Measurements from ENCODE around the gene CHST6. TPM values are rescaled to one million over a fixed set of nuclear protein-coding genes. Genes with fewer than 3 reads are reported as not detected.

Gene CHST6
- total and polyA plus RNA-seq, 9 of the 15 experiments (the other 6 are each of a cell fraction or from before 2014, with no cell fraction given): 0.01 to 0.05 (median 0.02) TPM; not detected in 6

DNA sequence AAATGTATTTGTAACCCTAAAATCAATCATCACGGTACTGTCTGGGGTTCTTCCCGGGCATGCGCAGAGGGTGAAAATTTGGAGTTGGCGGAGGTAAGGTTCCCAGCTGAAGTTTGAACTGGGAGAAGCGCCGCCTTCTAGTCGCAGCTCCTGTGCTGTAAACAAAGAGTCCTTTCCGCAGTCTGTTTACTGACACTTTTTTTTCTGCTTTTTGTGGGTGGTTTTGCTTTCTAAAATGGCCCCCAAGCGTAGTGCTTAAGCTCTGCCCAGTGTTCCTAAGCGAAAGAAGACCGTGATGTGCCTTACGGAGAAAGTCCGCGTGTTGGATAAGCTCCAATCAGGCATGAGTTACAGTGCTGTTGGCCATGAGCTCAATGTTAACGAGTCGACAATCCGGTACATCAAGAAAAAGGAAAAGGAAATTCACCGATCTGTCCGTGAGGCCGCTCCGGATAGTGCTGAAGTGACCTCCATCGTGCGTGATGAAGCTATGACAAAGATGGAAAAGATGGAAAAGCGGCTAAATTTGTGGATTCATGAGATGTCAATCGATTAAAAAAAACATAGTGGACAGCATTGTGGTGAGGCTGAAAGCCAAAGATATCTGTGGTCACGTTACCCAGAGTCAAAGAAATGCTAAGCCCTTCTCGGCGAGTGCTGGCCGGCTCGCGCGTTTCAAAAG lies 61.4 kb downstream of the CHST6 start (continued):
- TF ChIP-seq CHD2 (IDR thresholded peaks at IDR 0.05; ENCODE audit: low read depth, low read length) (no peak), SP1 (CRISPR knock-in tag; IDR thresholded peaks at IDR 0.05) (peak; percentile 78), SIN3B (IDR thresholded peaks at IDR 0.05; ENCODE audit: low read depth) (no peak), BRD9 (IDR thresholded peaks at IDR 0.05; ENCODE audit: low read depth, partially characterized antibody) (peak; percentile 92), HLTF (IDR thresholded peaks at IDR 0.05) (no peak), BRD4 (IDR thresholded peaks at IDR 0.05) (0 out of 2 replicates have a peak, but pooled peaks have one; percentile 72), TAF9B (IDR thresholded peaks at IDR 0.05; ENCODE audit: partially characterized antibody) (peak; percentile 76), TCF7 (IDR thresholded peaks at IDR 0.05; ENCODE audit: borderline replicate concordance) (no peak), ZNF140 (CRISPR knock-in tag; IDR thresholded peaks at IDR 0.05) (no peak), ZNF717 (CRISPR knock-in tag; IDR thresholded peaks at IDR 0.05) (no peak), COPS2 (conservative IDR thresholded peaks at IDR 0.05) (no peak), CCNT2 (IDR thresholded peaks at IDR 0.05; ENCODE audit: borderline replicate concordance, extremely low read depth, insufficient read length, low read depth, low read length) (no peak), NRF1 (conservative IDR thresholded peaks at IDR 0.05 in 1 of 2, IDR thresholded peaks at IDR 0.05 in 1 of 2) (peak; percentile 99; a peak in 3 of 4 replicates)
- TF ChIP-seq, protein P1, sequence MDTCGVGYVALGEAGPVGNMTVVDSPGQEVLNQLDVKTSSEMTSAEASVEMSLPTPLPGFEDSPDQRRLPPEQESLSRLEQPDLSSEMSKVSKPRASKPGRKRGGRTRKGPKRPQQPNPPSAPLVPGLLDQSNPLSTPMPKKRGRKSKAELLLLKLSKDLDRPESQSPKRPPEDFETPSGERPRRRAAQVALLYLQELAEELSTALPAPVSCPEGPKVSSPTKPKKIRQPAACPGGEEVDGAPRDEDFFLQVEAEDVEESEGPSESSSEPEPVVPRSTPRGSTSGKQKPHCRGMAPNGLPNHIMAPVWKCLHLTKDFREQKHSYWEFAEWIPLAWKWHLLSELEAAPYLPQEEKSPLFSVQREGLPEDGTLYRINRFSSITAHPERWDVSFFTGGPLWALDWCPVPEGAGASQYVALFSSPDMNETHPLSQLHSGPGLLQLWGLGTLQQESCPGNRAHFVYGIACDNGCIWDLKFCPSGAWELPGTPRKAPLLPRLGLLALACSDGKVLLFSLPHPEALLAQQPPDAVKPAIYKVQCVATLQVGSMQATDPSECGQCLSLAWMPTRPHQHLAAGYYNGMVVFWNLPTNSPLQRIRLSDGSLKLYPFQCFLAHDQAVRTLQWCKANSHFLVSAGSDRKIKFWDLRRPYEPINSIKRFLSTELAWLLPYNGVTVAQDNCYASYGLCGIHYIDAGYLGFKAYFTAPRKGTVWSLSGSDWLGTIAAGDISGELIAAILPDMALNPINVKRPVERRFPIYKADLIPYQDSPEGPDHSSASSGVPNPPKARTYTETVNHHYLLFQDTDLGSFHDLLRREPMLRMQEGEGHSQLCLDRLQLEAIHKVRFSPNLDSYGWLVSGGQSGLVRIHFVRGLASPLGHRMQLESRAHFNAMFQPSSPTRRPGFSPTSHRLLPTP (IDR thresholded peaks at IDR 0.05; ENCODE audit: borderline replicate concordance, extremely low read depth, insufficient read length): no peak
- TF ChIP-seq, protein P2, sequence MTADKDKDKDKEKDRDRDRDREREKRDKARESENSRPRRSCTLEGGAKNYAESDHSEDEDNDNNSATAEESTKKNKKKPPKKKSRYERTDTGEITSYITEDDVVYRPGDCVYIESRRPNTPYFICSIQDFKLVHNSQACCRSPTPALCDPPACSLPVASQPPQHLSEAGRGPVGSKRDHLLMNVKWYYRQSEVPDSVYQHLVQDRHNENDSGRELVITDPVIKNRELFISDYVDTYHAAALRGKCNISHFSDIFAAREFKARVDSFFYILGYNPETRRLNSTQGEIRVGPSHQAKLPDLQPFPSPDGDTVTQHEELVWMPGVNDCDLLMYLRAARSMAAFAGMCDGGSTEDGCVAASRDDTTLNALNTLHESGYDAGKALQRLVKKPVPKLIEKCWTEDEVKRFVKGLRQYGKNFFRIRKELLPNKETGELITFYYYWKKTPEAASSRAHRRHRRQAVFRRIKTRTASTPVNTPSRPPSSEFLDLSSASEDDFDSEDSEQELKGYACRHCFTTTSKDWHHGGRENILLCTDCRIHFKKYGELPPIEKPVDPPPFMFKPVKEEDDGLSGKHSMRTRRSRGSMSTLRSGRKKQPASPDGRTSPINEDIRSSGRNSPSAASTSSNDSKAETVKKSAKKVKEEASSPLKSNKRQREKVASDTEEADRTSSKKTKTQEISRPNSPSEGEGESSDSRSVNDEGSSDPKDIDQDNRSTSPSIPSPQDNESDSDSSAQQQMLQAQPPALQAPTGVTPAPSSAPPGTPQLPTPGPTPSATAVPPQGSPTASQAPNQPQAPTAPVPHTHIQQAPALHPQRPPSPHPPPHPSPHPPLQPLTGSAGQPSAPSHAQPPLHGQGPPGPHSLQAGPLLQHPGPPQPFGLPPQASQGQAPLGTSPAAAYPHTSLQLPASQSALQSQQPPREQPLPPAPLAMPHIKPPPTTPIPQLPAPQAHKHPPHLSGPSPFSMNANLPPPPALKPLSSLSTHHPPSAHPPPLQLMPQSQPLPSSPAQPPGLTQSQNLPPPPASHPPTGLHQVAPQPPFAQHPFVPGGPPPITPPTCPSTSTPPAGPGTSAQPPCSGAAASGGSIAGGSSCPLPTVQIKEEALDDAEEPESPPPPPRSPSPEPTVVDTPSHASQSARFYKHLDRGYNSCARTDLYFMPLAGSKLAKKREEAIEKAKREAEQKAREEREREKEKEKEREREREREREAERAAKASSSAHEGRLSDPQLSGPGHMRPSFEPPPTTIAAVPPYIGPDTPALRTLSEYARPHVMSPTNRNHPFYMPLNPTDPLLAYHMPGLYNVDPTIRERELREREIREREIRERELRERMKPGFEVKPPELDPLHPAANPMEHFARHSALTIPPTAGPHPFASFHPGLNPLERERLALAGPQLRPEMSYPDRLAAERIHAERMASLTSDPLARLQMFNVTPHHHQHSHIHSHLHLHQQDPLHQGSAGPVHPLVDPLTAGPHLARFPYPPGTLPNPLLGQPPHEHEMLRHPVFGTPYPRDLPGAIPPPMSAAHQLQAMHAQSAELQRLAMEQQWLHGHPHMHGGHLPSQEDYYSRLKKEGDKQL (CRISPR knock-in tag; IDR thresholded peaks at IDR 0.05; ENCODE audit: borderline replicate concordance): no peak
- TF ChIP-seq, protein P3, sequence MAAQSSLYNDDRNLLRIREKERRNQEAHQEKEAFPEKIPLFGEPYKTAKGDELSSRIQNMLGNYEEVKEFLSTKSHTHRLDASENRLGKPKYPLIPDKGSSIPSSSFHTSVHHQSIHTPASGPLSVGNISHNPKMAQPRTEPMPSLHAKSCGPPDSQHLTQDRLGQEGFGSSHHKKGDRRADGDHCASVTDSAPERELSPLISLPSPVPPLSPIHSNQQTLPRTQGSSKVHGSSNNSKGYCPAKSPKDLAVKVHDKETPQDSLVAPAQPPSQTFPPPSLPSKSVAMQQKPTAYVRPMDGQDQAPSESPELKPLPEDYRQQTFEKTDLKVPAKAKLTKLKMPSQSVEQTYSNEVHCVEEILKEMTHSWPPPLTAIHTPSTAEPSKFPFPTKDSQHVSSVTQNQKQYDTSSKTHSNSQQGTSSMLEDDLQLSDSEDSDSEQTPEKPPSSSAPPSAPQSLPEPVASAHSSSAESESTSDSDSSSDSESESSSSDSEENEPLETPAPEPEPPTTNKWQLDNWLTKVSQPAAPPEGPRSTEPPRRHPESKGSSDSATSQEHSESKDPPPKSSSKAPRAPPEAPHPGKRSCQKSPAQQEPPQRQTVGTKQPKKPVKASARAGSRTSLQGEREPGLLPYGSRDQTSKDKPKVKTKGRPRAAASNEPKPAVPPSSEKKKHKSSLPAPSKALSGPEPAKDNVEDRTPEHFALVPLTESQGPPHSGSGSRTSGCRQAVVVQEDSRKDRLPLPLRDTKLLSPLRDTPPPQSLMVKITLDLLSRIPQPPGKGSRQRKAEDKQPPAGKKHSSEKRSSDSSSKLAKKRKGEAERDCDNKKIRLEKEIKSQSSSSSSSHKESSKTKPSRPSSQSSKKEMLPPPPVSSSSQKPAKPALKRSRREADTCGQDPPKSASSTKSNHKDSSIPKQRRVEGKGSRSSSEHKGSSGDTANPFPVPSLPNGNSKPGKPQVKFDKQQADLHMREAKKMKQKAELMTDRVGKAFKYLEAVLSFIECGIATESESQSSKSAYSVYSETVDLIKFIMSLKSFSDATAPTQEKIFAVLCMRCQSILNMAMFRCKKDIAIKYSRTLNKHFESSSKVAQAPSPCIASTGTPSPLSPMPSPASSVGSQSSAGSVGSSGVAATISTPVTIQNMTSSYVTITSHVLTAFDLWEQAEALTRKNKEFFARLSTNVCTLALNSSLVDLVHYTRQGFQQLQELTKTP (IDR thresholded peaks at IDR 0.05; ENCODE audit: low read depth in 1 of 2, partially characterized antibody in 2 of 2): peak in 1 of 2 experiments; percentile 57

All from K562 (cell line).